Measurements from ENCODE around the gene TMEM69.
"Not testable (repeated sequence)": the region's sequence is repeated elsewhere in the genome, so short reads cannot be mapped to it uniquely, and the experiment has no call there.

The TMEM69 gene

GRCh38 chr1:45687754-45688740 is at the start of gene TMEM69:
Gene TMEM69, plus strand, starts transcription at chr1:45688181. Its CDS starts 2,888 bp downstream, at chr1:45691069.
- peak; percentile 92 for DNase-seq

GRCh38 chr1:45640293-45640692 is 47.7 kb upstream of the TMEM69 start:
- no peak for DNase-seq

GRCh38 chr1:45643321-45643720 is 44.7 kb upstream of the TMEM69 start:
- DNase-seq, result no peak

- DNase-seq, result no peak
These were observed 44.0 kb upstream of the TMEM69 start for GRCh38 chr1:45643978-45644377.

GRCh38 chr1:45644661-45645060 is 43.3 kb upstream of the TMEM69 start:
- no peak for DNase-seq

GRCh38 chr1:45647248-45648021 is 40.5 kb upstream of the TMEM69 start:
- no peak for DNase-seq

GRCh38 chr1:45654540-45655280 is 33.3 kb upstream of the TMEM69 start:
- DNase-seq, result no peak

- DNase-seq, result no peak
These were observed 31.3 kb upstream of the TMEM69 start for GRCh38 chr1:45656573-45657226.

GRCh38 chr1:45658171-45658570 is 29.8 kb upstream of the TMEM69 start:
- DNase-seq, result no peak

- no peak for DNase-seq
These were observed 28.8 kb upstream of the TMEM69 start for GRCh38 chr1:45659222-45659621.

GRCh38 chr1:45660336-45660735 is 27.6 kb upstream of the TMEM69 start:
- DNase-seq, result no peak

- no peak for DNase-seq
These were observed 21.1 kb upstream of the TMEM69 start for GRCh38 chr1:45666836-45667235.

- no peak for DNase-seq
These were observed 20.5 kb upstream of the TMEM69 start for GRCh38 chr1:45667321-45668111.

GRCh38 chr1:45668526-45668925 is 19.5 kb upstream of the TMEM69 start:
- no peak for DNase-seq

GRCh38 chr1:45669379-45669778 is 18.6 kb upstream of the TMEM69 start:
- no peak for DNase-seq

GRCh38 chr1:45669859-45670655 is 17.9 kb upstream of the TMEM69 start:
- DNase-seq, result no peak

- DNase-seq, result no peak
These were observed 14.0 kb upstream of the TMEM69 start for GRCh38 chr1:45673956-45674355.

- no peak for DNase-seq
These were observed 13.5 kb upstream of the TMEM69 start for GRCh38 chr1:45674478-45674877.

- not testable (repeated sequence) for DNase-seq
These were observed 11.4 kb upstream of the TMEM69 start for GRCh38 chr1:45676553-45676952.

GRCh38 chr1:45677751-45678245 is 10.2 kb upstream of the TMEM69 start:
- no peak for DNase-seq

- DNase-seq, result no peak
These were observed 9.5 kb upstream of the TMEM69 start for GRCh38 chr1:45678489-45678888.
